Neural cell (in vitro differentiated cells): Measurements from ENCODE around the gene WASHC4. TPM values are rescaled to one million over a fixed set of nuclear protein-coding genes. Genes with fewer than 3 reads are reported as not detected.
A peak's percentile ranks its signal among the peaks of the same experiment; 100 is the strongest.

ENCODE experiments used
- H2AFZ ChIP-seq: fragments of 200-600, 300-800 bp; sonication (generic), shearing (Covaris generic); 2 replicates; pipeline ENCODE4 v1.6.0; 2014; ENCODE audit warnings: low read depth, mild to moderate bottlenecking, antibody characterized with exemption, low read length, moderate library complexity
- H3F3A ChIP-seq: fragments of 200-600 bp; shearing (Covaris generic); 2 replicates; pipeline ENCODE4 v1.6.1; 2016; ENCODE audit warnings: mild to moderate bottlenecking, moderate library complexity, mixed read lengths, antibody characterized with exemption, low read length; ENCODE audit not compliant: insufficient read depth, poor library complexity, severe bottlenecking
- H3K27ac ChIP-seq: fragments of 200-600, 300-800 bp; sonication (generic), shearing (Covaris generic); 2 replicates; pipeline ENCODE4 v1.5.1; 2014; ENCODE audit warnings: mild to moderate bottlenecking, low read length, moderate library complexity
- H3K27me3 ChIP-seq: fragments of 300-800, 200-600 bp; sonication (generic), shearing (Covaris generic); 2 replicates; pipeline ENCODE4 v1.6.0; 2014; ENCODE audit warnings: mild to moderate bottlenecking, low read depth, low read length, moderate library complexity; ENCODE audit not compliant: insufficient read depth
- H3K36me3 ChIP-seq: fragments of 300-800, 200-600 bp; sonication (generic), shearing (Covaris generic); 2 replicates; pipeline ENCODE4 v1.5.1; 2014; ENCODE audit warnings: mild to moderate bottlenecking, antibody characterized with exemption, low read length, moderate library complexity; ENCODE audit not compliant: insufficient read depth
- H3K4me2 ChIP-seq: fragments of 300-800, 200-600 bp; sonication (generic), shearing (Covaris generic); 2 replicates; pipeline ENCODE4 v1.6.0; 2014; ENCODE audit warnings: mild to moderate bottlenecking, low read length
- H3K4me3 ChIP-seq: fragments of 300-800, 200-600 bp; sonication (generic), shearing (Covaris generic); 2 replicates; pipeline ENCODE4 v1.5.1; 2014; ENCODE audit warnings: mild to moderate bottlenecking, low read length, moderate library complexity
- H3K79me2 ChIP-seq: fragments of 200-600 bp; shearing (Covaris generic); replicated peaks from 2 replicates; pipeline ENCODE4 v1.6.0; 2014; ENCODE audit warnings: mild to moderate bottlenecking, low read length, moderate library complexity; ENCODE audit not compliant: insufficient read depth
- H3K9ac ChIP-seq: fragments of 300-800, 200-600 bp; sonication (generic), shearing (Covaris generic); 2 replicates; pipeline ENCODE4 v1.6.1; 2016; ENCODE audit warnings: mild to moderate bottlenecking, low read length, mixed read lengths
- H3K9me2 ChIP-seq: fragments of 200-600 bp; shearing (Covaris generic); 2 replicates; pipeline ENCODE4 v1.6.1; 2016; ENCODE audit warnings: mild to moderate bottlenecking, low read length, mixed read lengths; ENCODE audit not compliant: insufficient read depth
- H3K9me3 ChIP-seq: fragments of 200-600, 300-800 bp; sonication (generic), shearing (Covaris generic); 2 replicates; pipeline ENCODE4 v1.6.1; 2016; ENCODE audit warnings: mild to moderate bottlenecking, mixed run types, low read length, moderate library complexity, mixed read lengths
- H4K20me1 ChIP-seq: fragments of 200-600 bp; shearing (Covaris generic); 2 replicates; pipeline ENCODE4 v1.6.1; 2016; ENCODE audit warnings: mild to moderate bottlenecking, mixed run types; ENCODE audit not compliant: insufficient read depth
- EP300 ChIP-seq: fragments of 450-650 bp; conservative IDR thresholded peaks from 2 replicates; pipeline ENCODE4 v1.6.1; 2014; ENCODE audit warnings: antibody characterized with exemption, mild to moderate bottlenecking, moderate library complexity; ENCODE audit not compliant: poor library complexity, severe bottlenecking
- EZH2 ChIP-seq: fragments of 200-600, 300-800 bp; shearing (Covaris generic), sonication (generic); IDR thresholded peaks from 2 replicates; pipeline ENCODE4 v1.6.1; 2014; ENCODE audit warnings: antibody characterized with exemption, low read length, borderline replicate concordance, mild to moderate bottlenecking; ENCODE audit not compliant: insufficient read depth, poor library complexity, severe bottlenecking
- MXI1 ChIP-seq: fragments of 450-650 bp; conservative IDR thresholded peaks from 2 replicates; pipeline ENCODE4 v1.6.1; 2014; ENCODE audit warnings: antibody characterized with exemption, mild to moderate bottlenecking; ENCODE audit not compliant: poor library complexity, severe bottlenecking
- RAD21 ChIP-seq: fragments of 450-650 bp; conservative IDR thresholded peaks from 2 replicates; pipeline ENCODE4 v1.6.1; 2014; ENCODE audit warnings: antibody characterized with exemption, mild to moderate bottlenecking, moderate library complexity
- SMC3 ChIP-seq: fragments of 450-650 bp; conservative IDR thresholded peaks from 2 replicates; pipeline ENCODE4 v1.6.1; 2014; ENCODE audit warnings: antibody characterized with exemption, mild to moderate bottlenecking, moderate library complexity; ENCODE audit not compliant: poor library complexity
- TAF1 ChIP-seq: IDR thresholded peaks from 2 replicates; pipeline ENCODE4 v1.6.1; 2012; ENCODE audit warnings: low read depth
- polyA plus RNA-seq: library from polyadenylated mRNA; depleted of rRNA; stranded (reverse); fragments of >200 nt; gene quantifications from 2 replicates; pipeline ENCODE4 v1.2.3, GENCODE V29; 2014
- TF ChIP-seq, protein P1 (sequence below): fragments of 450-650 bp; IDR thresholded peaks from 2 replicates; pipeline ENCODE4 v1.5.1; 2014; ENCODE audit warnings: antibody characterized with exemption, mild to moderate bottlenecking, moderate library complexity; ENCODE audit not compliant: poor library complexity, severe bottlenecking
- TF ChIP-seq, protein P2 (sequence below): IDR thresholded peaks from 2 replicates; pipeline ENCODE4 v1.6.1; 2012; ENCODE audit warnings: borderline replicate concordance

The WASHC4 gene
- polyA plus RNA-seq, 1 donor from 2014 or later, result 52.6 TPM

DNA sequence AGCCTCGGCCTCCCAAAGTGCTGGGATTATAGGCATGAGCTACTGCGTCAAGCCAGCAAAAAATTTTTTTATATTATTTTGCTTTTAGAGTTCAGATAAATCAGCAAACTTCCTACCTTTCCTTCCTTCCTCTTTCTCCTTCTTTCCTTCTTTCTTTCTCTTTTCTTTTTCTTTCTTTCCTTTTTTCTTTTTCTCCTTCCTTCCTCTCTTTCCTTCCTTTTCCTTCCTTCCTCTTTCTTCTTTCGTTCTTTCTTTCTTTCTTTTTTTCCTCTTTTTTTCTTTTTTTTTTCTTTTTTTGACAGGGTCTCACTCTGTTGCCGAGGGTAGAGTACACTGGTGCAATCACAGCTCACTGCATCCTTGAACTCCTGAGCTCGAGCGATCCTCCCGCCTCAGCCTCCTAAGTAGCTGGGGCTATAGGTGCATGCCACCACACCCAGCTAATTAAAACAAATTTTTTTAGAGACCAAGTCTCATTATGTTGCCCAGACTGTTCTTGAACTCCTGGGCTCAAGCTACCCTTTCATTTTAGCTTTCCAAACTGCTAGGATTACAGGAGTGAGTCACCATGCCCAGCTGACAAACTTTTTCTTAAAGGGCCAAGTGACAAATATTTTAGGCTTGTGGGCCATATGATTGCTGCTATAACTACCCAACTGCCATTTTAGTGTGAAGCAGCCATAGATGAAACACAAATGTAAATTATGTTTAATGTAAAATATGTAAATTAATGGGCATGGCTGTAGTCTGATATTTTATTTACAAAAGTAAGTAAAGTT lies 7.1 kb upstream of the WASHC4 start:
- H3K27ac ChIP-seq, result no peak overlapping the region
- no peaks in the 10 kb centered on the region for H3K9me3 ChIP-seq
- no peaks in the 10 kb centered on the region for H3F3A ChIP-seq
- H3K79me2 ChIP-seq, result no peaks in the 10 kb centered on the region
- H3K4me3 ChIP-seq, result no peak overlapping the region
- TF ChIP-seq, protein P1, sequence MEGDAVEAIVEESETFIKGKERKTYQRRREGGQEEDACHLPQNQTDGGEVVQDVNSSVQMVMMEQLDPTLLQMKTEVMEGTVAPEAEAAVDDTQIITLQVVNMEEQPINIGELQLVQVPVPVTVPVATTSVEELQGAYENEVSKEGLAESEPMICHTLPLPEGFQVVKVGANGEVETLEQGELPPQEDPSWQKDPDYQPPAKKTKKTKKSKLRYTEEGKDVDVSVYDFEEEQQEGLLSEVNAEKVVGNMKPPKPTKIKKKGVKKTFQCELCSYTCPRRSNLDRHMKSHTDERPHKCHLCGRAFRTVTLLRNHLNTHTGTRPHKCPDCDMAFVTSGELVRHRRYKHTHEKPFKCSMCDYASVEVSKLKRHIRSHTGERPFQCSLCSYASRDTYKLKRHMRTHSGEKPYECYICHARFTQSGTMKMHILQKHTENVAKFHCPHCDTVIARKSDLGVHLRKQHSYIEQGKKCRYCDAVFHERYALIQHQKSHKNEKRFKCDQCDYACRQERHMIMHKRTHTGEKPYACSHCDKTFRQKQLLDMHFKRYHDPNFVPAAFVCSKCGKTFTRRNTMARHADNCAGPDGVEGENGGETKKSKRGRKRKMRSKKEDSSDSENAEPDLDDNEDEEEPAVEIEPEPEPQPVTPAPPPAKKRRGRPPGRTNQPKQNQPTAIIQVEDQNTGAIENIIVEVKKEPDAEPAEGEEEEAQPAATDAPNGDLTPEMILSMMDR, result no peak
- no peak for TF ChIP-seq EZH2
- no peak for TF ChIP-seq MXI1
- TF ChIP-seq, protein P2, sequence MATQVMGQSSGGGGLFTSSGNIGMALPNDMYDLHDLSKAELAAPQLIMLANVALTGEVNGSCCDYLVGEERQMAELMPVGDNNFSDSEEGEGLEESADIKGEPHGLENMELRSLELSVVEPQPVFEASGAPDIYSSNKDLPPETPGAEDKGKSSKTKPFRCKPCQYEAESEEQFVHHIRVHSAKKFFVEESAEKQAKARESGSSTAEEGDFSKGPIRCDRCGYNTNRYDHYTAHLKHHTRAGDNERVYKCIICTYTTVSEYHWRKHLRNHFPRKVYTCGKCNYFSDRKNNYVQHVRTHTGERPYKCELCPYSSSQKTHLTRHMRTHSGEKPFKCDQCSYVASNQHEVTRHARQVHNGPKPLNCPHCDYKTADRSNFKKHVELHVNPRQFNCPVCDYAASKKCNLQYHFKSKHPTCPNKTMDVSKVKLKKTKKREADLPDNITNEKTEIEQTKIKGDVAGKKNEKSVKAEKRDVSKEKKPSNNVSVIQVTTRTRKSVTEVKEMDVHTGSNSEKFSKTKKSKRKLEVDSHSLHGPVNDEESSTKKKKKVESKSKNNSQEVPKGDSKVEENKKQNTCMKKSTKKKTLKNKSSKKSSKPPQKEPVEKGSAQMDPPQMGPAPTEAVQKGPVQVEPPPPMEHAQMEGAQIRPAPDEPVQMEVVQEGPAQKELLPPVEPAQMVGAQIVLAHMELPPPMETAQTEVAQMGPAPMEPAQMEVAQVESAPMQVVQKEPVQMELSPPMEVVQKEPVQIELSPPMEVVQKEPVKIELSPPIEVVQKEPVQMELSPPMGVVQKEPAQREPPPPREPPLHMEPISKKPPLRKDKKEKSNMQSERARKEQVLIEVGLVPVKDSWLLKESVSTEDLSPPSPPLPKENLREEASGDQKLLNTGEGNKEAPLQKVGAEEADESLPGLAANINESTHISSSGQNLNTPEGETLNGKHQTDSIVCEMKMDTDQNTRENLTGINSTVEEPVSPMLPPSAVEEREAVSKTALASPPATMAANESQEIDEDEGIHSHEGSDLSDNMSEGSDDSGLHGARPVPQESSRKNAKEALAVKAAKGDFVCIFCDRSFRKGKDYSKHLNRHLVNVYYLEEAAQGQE, result no peak
- TF ChIP-seq RAD21, result no peak
- no peak for TF ChIP-seq TAF1
- no peak for TF ChIP-seq EP300
- TF ChIP-seq SMC3, result no peak
- H3K9me2 ChIP-seq, result no peaks in the 10 kb centered on the region
- H3K27me3 ChIP-seq, result no peaks in the 10 kb centered on the region
- no peak overlapping the region for H3K4me2 ChIP-seq
- no peak overlapping the region for H2AFZ ChIP-seq
- H4K20me1 ChIP-seq, result no peaks in the 10 kb centered on the region
- H3K36me3 ChIP-seq, result no peaks in the 10 kb centered on the region
- no peak overlapping the region for H3K9ac ChIP-seq

DNA sequence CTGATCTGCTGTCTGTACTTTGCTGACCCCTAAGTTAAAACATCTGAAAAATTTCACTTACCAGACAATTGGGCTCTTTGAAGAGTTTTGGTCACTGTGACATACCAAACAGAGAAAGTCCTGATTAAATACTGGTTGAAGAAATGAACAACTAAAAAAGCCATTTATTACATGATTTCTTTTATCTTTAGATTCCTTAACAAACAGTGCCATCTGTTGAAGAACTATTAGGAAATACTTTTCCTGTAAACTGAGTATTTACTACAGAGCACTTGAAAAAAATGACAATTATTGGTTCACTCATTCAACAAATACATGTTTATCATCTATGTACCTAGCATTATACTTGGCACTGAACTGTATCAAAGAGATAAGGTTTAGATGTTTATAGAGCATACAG lies 6.5 kb upstream of the WASHC4 start:
- Histone ChIP-seq H2AFZ (no peak overlapping the region), H3F3A (no peaks in the 10 kb centered on the region), H3K4me2 (no peak overlapping the region), H3K9ac (no peak overlapping the region), H4K20me1 (no peaks in the 10 kb centered on the region), H3K79me2 (no peaks in the 10 kb centered on the region), H3K9me3 (no peaks in the 10 kb centered on the region), H3K9me2 (no peaks in the 10 kb centered on the region), H3K27ac (no peak overlapping the region), H3K36me3 (no peaks in the 10 kb centered on the region), H3K27me3 (no peaks in the 10 kb centered on the region), H3K4me3 (no peak overlapping the region)
- TF ChIP-seq EP300 (no peak), RAD21 (peak; percentile 49)
